ENCODE measurements around the gene KLHL5. TPM values are rescaled to one million over a fixed set of nuclear protein-coding genes. Genes with fewer than 3 reads are reported as not detected.

Gene KLHL5
- total RNA-seq, 4 donors from 2014 or later: 13.5 to 27.3 (median 21.3) TPM

- in situ Hi-C loops (cut with MboI; ENCODE audit: low pct_ligation_motif_present in 1 of 4, low pct_unique_long_range_greater_than_20kb in 1 of 4, low sequenced_read_pairs in 3 of 4): no loop called here
- no peaks in the 10 kb centered on the region for H3K36me3 ChIP-seq
- H3K27ac ChIP-seq: peak within 1 kb of the TSS; percentile 28 to 61 (median 44)
- TF ChIP-seq CTCF (IDR thresholded peaks at IDR 0.05): no peak
- peak; percentile 54 for TF ChIP-seq POLR2A (IDR thresholded peaks at IDR 0.05)
- no peak for TF ChIP-seq EP300 (IDR thresholded peaks at IDR 0.05; ENCODE audit: low read depth)
- TF ChIP-seq POLR2AphosphoS5 (IDR thresholded peaks at IDR 0.05): peak in 2 of 3 donors; percentile 58 to 72
- H3K27me3 ChIP-seq: no peaks in the 10 kb centered on the region
- no peak for DNase-seq
- H3K9me3 ChIP-seq: no peaks in the 10 kb centered on the region
- peaks cover 0 to 8% (median 0%) of the 10 kb centered on the region in 4 donors for H3K4me1 ChIP-seq
- 49 to 55% methylated on average over 3 to 5 of the region's 5 CpGs for WGBS, 2 donors (ENCODE audit: low coverage in 1 of 2)
- H3K4me3 ChIP-seq: peak within 1 kb of the TSS in 2 of 4 donors; percentile 2 to 13
- intact Hi-C loops (cut with DNase I; ENCODE audit: low total_unique reads): no loop called here
Measured at GRCh38 chr4:39032218-39033085, 29.6 kb upstream of the KLHL5 start, which contains the start of gene TMEM156. Gene TMEM156 (minus strand): TSS chr4:39032409. CDS start chr4:39032313, 96 bp downstream.

- Histone ChIP-seq H3K36me3 (no peaks in the 10 kb centered on the region), H3K4me3 (no peak overlapping the region), H3K27me3 (no peaks in the 10 kb centered on the region), H3K27ac (no peak overlapping the region), H3K9me3 (no peaks in the 10 kb centered on the region), H3K4me1 (peaks cover 0 to 9% (median 0%) of the 10 kb centered on the region in 4 donors)
- in situ Hi-C loops (cut with MboI; ENCODE audit: low pct_ligation_motif_present in 1 of 4, low pct_unique_long_range_greater_than_20kb in 1 of 4, low sequenced_read_pairs in 3 of 4): no loop called here
- DNase-seq: no peak
- intact Hi-C loops (cut with DNase I; ENCODE audit: low total_unique reads): no loop called here
- WGBS, 2 donors (ENCODE audit: low coverage in 1 of 2): 86 to 89% methylated on average over 6 to 7 of the region's 7 CpGs
- TF ChIP-seq POLR2AphosphoS5 (IDR thresholded peaks at IDR 0.05): no peak
- TF ChIP-seq EP300 (IDR thresholded peaks at IDR 0.05; ENCODE audit: low read depth): no peak
- no peak for TF ChIP-seq CTCF (IDR thresholded peaks at IDR 0.05)
- no peak for TF ChIP-seq POLR2A (IDR thresholded peaks at IDR 0.05)
Measured at GRCh38 chr4:39036172-39036571, 25.9 kb upstream of the KLHL5 start.

GRCh38 chr4:39037491-39037825 is 24.6 kb upstream of the KLHL5 start:
- WGBS, 2 donors (ENCODE audit: low coverage in 1 of 2): 67 to 100% methylated on average over 1 to 4 of the region's 4 CpGs
- H3K4me3 ChIP-seq: no peak overlapping the region
- TF ChIP-seq EP300 (IDR thresholded peaks at IDR 0.05; ENCODE audit: low read depth): no peak
- no peak for TF ChIP-seq POLR2AphosphoS5 (IDR thresholded peaks at IDR 0.05)
- no peak for TF ChIP-seq POLR2A (IDR thresholded peaks at IDR 0.05)
- no peak for TF ChIP-seq CTCF (IDR thresholded peaks at IDR 0.05)
- no peak for DNase-seq
- H3K9me3 ChIP-seq: no peaks in the 10 kb centered on the region
- H3K27ac ChIP-seq: peak overlapping the region in 2 of 4 donors; percentile 27 to 29
- intact Hi-C loops (cut with DNase I; ENCODE audit: low total_unique reads): no loop called here
- in situ Hi-C loops (cut with MboI; ENCODE audit: low pct_ligation_motif_present in 1 of 4, low pct_unique_long_range_greater_than_20kb in 1 of 4, low sequenced_read_pairs in 3 of 4): no loop called here
- no peaks in the 10 kb centered on the region for H3K27me3 ChIP-seq
- H3K36me3 ChIP-seq: no peaks in the 10 kb centered on the region
- peaks cover 0 to 8% (median 1%) of the 10 kb centered on the region in 4 donors for H3K4me1 ChIP-seq

GRCh38 chr4:39037941-39038340 is 24.1 kb upstream of the KLHL5 start:
- H3K4me1 ChIP-seq: peaks cover 0 to 8% (median 1%) of the 10 kb centered on the region in 4 donors
- intact Hi-C loops (cut with DNase I; ENCODE audit: low total_unique reads): no loop called here
- in situ Hi-C loops (cut with MboI; ENCODE audit: low pct_ligation_motif_present in 1 of 4, low pct_unique_long_range_greater_than_20kb in 1 of 4, low sequenced_read_pairs in 3 of 4): no loop called here
- no peak for DNase-seq
- H3K9me3 ChIP-seq: no peaks in the 10 kb centered on the region
- no peak overlapping the region for H3K4me3 ChIP-seq
- TF ChIP-seq CTCF (IDR thresholded peaks at IDR 0.05) (no peak), POLR2AphosphoS5 (IDR thresholded peaks at IDR 0.05) (no peak), POLR2A (IDR thresholded peaks at IDR 0.05) (no peak), EP300 (IDR thresholded peaks at IDR 0.05; ENCODE audit: low read depth) (no peak)
- H3K27me3 ChIP-seq: no peaks in the 10 kb centered on the region
- H3K27ac ChIP-seq: peak overlapping the region in 2 of 4 donors; percentile 27 to 29
- 65 to 71% methylated on average over 3 of the region's 3 CpGs for WGBS, 2 donors (ENCODE audit: low coverage in 1 of 2)
- H3K36me3 ChIP-seq: no peaks in the 10 kb centered on the region

Measured in transverse colon (tissue), 4 donors.